GM12874 (cell line): ENCODE measurements around the gene HYAL3.

Experiments used
- TF ChIP-seq, protein P1 (sequence below): IDR thresholded peaks from 2 replicates; pipeline ENCODE4 v1.5.1; 2011; ENCODE audit warnings: low read depth, mild to moderate bottlenecking, control low read depth, low read length, moderate library complexity; ENCODE audit not compliant: insufficient read depth

Gene HYAL3

DNA sequence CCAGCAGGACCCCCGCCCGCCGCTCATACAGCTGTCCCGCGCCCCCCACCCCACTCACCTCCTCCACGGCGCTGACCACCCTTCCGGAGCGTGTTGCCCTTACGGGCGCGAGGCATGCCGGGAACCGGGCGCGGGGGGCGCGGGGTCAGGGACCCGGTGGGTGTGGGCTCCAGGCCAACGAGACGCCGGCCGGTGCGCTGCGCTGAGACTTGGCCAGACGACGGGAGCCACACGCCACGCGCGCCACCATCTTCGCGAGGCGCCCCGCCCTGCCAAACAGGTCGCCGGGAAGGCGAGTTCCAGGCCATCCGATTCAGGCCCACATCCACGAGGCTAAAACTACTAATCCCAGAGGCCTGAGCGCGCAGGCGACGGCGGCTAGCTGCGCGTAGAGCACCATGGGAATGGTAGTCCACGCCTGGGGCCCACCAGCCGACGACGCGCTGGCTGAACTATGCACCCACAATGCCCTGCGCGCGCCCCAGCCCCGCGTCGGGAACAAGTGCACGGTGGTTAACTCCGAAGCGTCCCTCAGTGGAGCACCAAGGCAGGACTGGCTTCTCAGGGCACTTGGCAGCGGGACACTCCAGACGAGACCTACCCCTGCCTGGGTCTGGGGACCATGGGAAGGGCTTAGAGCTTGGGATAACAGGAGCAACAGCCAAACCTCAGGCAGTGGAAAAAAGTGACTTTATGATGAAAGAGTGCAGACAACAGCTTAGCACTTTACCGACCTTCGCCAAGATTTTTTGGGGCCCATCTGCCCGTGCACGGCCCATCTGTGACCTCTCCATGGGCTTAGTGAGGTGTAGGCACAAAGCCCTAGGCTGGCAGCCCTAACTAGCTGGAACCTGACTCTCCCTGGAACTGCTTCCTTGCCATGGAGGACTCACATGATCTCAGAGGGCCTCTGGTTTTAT, 6.8 kb downstream of the HYAL3 start, which contains the start of gene IFRD2:
Gene IFRD2, minus strand, starts transcription at position 271 of the 920 bp plus-strand sequence. Its CDS starts 155 bp downstream, at position 116.
- TF ChIP-seq, protein P1, sequence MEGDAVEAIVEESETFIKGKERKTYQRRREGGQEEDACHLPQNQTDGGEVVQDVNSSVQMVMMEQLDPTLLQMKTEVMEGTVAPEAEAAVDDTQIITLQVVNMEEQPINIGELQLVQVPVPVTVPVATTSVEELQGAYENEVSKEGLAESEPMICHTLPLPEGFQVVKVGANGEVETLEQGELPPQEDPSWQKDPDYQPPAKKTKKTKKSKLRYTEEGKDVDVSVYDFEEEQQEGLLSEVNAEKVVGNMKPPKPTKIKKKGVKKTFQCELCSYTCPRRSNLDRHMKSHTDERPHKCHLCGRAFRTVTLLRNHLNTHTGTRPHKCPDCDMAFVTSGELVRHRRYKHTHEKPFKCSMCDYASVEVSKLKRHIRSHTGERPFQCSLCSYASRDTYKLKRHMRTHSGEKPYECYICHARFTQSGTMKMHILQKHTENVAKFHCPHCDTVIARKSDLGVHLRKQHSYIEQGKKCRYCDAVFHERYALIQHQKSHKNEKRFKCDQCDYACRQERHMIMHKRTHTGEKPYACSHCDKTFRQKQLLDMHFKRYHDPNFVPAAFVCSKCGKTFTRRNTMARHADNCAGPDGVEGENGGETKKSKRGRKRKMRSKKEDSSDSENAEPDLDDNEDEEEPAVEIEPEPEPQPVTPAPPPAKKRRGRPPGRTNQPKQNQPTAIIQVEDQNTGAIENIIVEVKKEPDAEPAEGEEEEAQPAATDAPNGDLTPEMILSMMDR, result no peak

DNA sequence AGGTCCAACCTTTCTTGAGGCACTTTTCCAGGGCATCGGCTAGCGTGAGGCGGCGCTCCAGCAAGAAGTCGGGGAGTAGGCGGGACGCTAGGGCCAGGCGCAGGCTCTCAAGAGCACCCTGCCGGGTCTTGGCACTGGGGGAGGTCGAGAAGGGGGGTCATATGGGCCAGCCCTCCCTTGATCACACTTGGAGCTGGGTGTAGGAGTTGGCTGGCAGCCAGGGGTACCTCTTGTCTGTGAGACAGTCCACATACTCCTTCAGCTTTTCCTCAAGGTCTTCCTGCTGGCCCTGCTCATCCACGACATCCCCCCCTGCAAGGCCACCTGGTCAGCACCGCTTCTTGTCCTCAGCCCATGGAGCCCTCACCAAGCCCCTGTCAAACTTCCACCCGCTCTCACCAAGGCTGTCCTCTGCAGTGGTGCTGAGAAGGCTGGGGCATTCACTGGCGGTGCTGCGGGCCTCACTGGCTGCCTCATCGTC, 9.0 kb downstream of the HYAL3 start:
- TF ChIP-seq, protein P1, result no peak

DNA sequence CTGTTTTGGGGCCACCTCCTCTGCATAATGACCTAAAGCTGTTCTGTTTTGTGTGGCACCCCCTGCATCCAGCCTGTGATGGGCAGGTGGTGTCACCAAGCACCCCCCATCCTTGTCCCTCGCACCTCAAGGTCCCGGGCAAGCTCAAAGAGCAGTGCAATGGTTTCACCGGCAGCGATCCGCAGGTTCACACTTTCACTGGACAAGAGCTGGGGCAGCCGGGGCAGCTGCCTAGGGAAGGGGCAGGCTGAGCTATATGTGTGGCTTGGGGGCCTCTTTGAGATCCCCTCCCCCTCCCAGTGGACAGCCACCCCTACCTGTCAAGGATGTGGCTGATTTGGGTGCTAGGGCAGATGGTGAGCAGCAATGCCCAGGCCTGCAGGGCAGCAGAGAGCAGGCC, 10.1 kb downstream of the HYAL3 start:
- TF ChIP-seq, protein P1, result no peak

- TF ChIP-seq, protein P1, result no peak
These were observed 10.7 kb downstream of the HYAL3 start for GRCh38 chr3:50288387-50289007.

DNA sequence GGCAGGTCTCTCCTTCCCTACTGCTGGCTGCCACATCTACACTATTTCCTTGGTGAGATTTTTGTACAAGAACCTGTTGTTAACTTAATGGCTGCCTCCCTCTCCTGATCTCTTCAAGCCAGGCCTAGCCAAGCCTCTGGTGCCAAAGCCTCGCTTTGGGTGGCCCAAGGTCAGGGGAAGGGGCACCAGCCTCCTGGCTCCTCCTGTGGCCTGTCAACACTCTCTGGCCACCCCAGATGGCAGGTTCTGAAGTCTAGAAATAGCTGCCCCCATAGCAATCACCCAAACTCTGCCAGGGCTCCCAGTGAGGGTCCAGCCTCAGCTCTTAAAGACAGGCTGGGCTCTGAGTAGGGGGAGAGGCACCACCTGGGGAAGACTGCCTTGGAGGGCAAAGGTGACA, 11.9 kb downstream of the HYAL3 start:
- TF ChIP-seq, protein P1, result no peak

- TF ChIP-seq, protein P1, result no peak
These were observed 12.6 kb downstream of the HYAL3 start for GRCh38 chr3:50286322-50287227.
